ENCODE measurements around the gene CRYBG1. TPM values are rescaled to one million over a fixed set of nuclear protein-coding genes. Genes with fewer than 3 reads are reported as not detected.
A peak's percentile ranks its signal among the peaks of the same experiment; 100 is the strongest.
"Not testable (repeated sequence)": the region's sequence is repeated elsewhere in the genome, so short reads cannot be mapped to it uniquely, and the experiment has no call there.

CRYBG1 gene
- total RNA-seq, 2 donors from 2014 or later: 61.0 to 62.4 TPM

DNA sequence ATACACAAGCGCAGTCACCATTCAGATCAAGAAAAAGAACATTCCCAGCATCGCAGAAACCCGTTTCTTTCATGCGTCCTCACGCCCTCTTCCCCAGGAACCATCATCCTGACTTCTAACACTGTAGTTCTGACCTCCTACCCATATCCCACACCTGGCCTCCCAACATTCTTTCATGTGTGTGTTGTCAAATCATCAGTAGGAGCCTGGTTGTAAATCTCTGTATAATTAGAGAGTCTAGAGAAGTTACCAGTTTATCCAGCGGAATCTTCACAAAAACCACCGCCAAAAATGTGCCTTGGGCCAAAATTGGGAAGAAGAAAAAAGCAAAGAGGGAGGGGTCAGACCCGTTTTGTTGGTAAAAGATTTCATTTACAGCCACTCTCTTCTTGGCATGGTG is 177.1 kb downstream of the CRYBG1 start:
- peaks cover 54% of the 10 kb centered on the region for H3K4me1 Mint-ChIP-seq
- peak overlapping the region; percentile 73 for H3K4me3 Mint-ChIP-seq
- peaks cover 17% of the 10 kb centered on the region for H3K36me3 Mint-ChIP-seq (ENCODE audit: low read depth)
- H3K27me3 Mint-ChIP-seq: no peaks in the 10 kb centered on the region
- DNase-seq (no peak), ATAC-seq (no peak)
- peak overlapping the region; percentile 93 for H3K27ac Mint-ChIP-seq
- H3K9me3 ChIP-seq (ENCODE audit: control insufficient read depth, low read length, poor library complexity, severe bottlenecking): no peaks in the 10 kb centered on the region

DNA sequence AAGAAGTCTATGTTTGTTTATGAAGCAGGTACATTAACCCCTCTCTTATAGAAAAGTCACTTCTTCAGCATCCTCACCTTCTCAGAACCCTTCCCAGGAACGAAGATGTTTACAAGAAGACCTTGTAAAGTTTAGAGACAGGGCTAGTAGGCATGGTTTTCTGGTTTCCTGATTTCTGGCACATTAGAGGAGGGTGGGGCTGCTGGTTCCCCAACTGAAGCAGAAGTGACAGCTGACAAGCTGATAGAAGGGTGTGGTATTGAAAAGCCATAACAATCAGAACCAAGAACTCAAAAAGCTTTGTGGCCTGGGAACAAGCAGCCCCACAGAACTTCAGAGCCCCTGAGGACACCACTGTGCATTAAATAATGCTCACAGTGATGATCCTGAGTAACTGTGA is 177.6 kb downstream of the CRYBG1 start:
- Mint-ChIP-seq H3K4me3 (peak overlapping the region; percentile 73), H3K4me1 (peaks cover 50% of the 10 kb centered on the region), H3K36me3 (ENCODE audit: low read depth) (peaks cover 14% of the 10 kb centered on the region), H3K27me3 (no peaks in the 10 kb centered on the region), H3K27ac (peak overlapping the region; percentile 93)
- no peak for DNase-seq
- ATAC-seq: peak; percentile 55
- H3K9me3 ChIP-seq (ENCODE audit: control insufficient read depth, low read length, poor library complexity, severe bottlenecking): no peaks in the 10 kb centered on the region

DNA sequence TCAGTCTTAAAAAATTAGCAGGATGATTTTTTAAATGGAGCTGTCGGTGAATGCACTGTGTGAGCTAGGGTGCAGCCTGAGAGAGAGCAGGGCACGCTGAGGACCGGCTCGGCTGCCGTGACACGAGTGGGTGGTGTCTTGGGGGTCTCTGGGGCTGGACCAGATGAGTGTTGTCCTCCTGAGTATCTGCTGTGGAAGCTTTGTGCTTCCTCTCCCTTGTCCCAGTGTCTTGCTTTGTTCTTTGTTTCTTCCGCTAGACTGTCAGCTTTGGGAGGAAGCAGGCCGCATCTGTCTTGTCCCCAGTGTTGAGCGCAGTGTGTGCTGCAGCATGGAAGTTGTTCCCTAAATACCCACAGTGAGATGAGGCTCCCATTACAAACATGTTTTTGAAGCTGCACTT is 179.4 kb downstream of the CRYBG1 start:
- Mint-ChIP-seq H3K27ac (peak overlapping the region; percentile 93), H3K27me3 (no peaks in the 10 kb centered on the region), H3K4me1 (peaks cover 40% of the 10 kb centered on the region), H3K4me3 (no peak overlapping the region), H3K36me3 (ENCODE audit: low read depth) (peaks cover 9% of the 10 kb centered on the region)
- ATAC-seq (no peak), DNase-seq (no peak)
- no peaks in the 10 kb centered on the region for H3K9me3 ChIP-seq (ENCODE audit: control insufficient read depth, low read length, poor library complexity, severe bottlenecking)

DNA sequence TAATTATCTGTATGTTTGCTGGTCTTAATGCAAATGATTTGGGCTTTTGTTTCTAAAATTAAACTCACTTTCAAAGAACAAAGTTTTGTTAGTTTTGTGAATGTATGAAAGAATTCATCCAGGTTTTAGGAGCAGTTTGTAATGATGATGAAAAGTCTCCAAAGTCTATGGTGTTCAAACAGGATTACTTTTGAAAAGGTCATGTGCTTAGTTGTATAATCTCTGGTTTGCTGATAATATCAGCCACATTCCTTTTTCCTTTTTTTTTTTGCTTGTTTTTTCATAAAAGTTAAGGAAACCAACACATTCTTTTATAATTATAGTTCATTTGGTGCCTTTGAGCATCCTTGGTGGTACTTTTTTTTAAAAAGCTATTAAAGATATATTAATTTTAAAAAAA is 179.9 kb downstream of the CRYBG1 start:
- peak overlapping the region; percentile 93 for H3K27ac Mint-ChIP-seq
- no peak for DNase-seq
- H3K36me3 Mint-ChIP-seq (ENCODE audit: low read depth): peaks cover 10% of the 10 kb centered on the region
- no peak overlapping the region for H3K4me3 Mint-ChIP-seq
- no peaks in the 10 kb centered on the region for H3K9me3 ChIP-seq (ENCODE audit: control insufficient read depth, low read length, poor library complexity, severe bottlenecking)
- no peak for ATAC-seq
- no peaks in the 10 kb centered on the region for H3K27me3 Mint-ChIP-seq
- peaks cover 36% of the 10 kb centered on the region for H3K4me1 Mint-ChIP-seq

DNA sequence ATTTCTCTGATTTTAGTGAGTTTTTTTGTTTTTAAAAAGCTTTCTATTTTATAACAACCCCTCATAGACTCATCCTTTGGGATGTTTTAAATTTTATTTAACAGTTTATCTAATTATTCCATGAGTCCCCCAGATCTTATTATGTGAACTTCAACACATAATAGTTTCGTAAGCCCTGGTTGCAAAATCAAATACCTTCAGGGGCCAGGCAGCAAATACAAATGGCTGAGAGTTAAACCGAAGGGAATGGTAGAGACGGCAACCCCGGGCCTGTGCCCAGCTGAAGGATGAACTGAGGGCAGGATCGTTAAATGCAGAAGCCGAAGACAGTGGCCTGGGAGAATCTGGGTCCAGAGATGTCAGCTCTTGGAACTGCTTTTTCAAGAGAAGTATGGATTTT is 180.4 kb downstream of the CRYBG1 start:
- Mint-ChIP-seq H3K4me1 (peaks cover 37% of the 10 kb centered on the region), H3K36me3 (ENCODE audit: low read depth) (peaks cover 10% of the 10 kb centered on the region), H3K27ac (no peak overlapping the region), H3K27me3 (no peaks in the 10 kb centered on the region), H3K4me3 (no peak overlapping the region)
- H3K9me3 ChIP-seq (ENCODE audit: control insufficient read depth, low read length, poor library complexity, severe bottlenecking): no peaks in the 10 kb centered on the region
- no peak for ATAC-seq
- DNase-seq: no peak

DNA sequence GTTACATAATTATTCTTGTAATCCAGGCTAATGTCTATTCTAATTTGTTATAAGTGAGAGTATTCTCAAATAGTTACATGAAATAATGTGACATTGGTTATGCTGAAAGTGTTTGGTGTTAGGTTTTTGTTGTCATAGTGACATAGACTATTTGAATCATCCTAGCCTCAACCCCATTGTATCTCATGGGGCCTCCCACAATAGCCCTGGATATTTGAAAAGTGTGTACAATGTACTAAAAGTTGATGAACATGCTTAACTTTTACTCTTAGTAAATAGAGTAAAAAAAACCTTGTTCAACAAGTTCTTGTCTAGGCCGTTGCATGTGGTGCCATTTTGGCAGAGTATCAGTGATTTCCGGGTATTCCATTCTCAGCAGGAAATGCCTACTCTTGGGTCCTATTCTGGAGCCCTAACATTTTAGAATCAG is 185.8 kb downstream of the CRYBG1 start:
- H3K9me3 ChIP-seq (ENCODE audit: control insufficient read depth, low read length, poor library complexity, severe bottlenecking): no peaks in the 10 kb centered on the region
- Mint-ChIP-seq H3K4me1 (peaks cover 27% of the 10 kb centered on the region), H3K36me3 (ENCODE audit: low read depth) (peaks cover 4% of the 10 kb centered on the region), H3K27me3 (no peaks in the 10 kb centered on the region), H3K4me3 (peak overlapping the region; percentile 19), H3K27ac (peak overlapping the region; percentile 89)
- ATAC-seq (peak; percentile 55), DNase-seq (no peak)

DNA sequence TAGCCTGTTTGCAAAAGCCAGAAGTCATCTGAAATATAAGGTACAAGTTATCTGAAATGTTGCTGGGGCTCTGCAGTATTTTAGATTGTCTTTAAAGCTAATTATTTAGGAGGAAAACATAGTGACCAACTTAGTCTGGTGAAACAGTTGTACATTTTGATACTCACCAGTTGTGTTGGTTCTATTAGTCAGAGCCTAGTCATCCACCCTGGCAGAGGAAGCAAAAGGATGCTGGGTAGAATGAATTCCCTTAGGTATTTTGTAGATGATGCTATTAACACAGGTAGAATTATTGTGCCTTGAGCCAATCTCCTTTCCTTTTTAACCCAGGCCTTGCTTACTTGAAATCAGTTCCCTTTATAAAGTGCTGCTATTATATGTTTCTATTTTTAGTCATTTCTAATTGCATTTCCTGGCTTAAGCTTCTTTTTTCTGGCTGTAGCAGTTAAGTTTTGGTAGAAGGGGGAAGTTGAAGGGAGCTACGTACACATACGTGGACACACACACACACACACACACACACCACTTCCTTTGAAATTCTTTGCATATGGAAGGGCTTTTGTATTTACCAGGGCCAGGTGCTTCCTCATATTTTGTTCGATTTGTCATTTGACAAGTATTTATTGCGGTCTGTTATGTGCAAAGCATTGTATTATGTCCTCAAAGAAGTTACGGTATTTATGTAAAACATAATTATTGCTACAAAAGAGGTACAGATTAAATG is 186.3 kb downstream of the CRYBG1 start:
- Mint-ChIP-seq H3K4me1 (peaks cover 27% of the 10 kb centered on the region), H3K36me3 (ENCODE audit: low read depth) (peaks cover 4% of the 10 kb centered on the region), H3K4me3 (peak overlapping the region; percentile 71), H3K27ac (peak overlapping the region; percentile 89), H3K27me3 (no peaks in the 10 kb centered on the region)
- no peaks in the 10 kb centered on the region for H3K9me3 ChIP-seq (ENCODE audit: control insufficient read depth, low read length, poor library complexity, severe bottlenecking)
- DNase-seq (no peak), ATAC-seq (peak; percentile 64)

DNA sequence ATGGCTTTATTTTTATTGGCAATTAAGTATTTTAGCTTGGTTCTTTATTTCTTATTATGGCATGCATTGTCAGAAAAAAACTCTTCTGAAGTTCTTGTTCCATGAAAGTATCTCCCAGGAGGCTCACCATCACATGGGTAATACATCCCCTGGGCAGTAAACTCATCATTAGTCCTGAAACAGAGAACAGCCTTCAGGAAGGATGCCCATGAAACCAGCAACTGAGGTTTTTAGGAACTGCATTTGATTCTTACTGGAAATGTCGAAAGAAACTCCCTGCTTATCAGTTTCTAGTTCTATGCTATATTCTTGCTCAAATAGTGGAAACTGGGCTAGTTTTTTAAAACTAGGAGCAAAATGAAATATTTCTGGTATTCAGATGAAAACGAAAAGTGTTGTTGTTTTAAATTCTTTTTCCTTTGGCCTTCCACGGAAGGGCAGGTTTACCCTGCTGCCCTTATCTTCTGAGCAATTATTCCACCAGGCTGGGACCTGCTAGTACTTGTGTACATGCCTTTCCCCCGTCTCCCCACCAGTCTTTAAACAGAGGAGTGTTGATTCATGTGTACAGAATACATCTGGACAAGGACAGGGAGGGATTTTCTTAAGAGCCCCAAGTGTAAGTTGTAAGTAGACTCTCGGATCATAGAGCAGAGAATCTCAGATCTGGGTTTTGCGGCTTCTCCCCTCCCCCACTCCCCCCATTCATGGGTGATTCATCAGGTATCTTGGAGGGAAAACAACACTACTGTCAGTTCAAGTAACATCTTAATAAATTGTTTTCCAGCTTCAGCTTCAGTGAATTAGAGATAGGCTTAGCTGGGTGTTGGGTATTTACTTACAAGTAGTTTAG is 187.3 kb downstream of the CRYBG1 start:
- no peaks in the 10 kb centered on the region for H3K27me3 Mint-ChIP-seq
- H3K9me3 ChIP-seq (ENCODE audit: control insufficient read depth, low read length, poor library complexity, severe bottlenecking): no peaks in the 10 kb centered on the region
- H3K27ac Mint-ChIP-seq: peak overlapping the region; percentile 89
- peaks cover 4% of the 10 kb centered on the region for H3K36me3 Mint-ChIP-seq (ENCODE audit: low read depth)
- H3K4me1 Mint-ChIP-seq: peaks cover 27% of the 10 kb centered on the region
- peak; percentile 32 for ATAC-seq
- no peak for DNase-seq
- H3K4me3 Mint-ChIP-seq: no peak overlapping the region

DNA sequence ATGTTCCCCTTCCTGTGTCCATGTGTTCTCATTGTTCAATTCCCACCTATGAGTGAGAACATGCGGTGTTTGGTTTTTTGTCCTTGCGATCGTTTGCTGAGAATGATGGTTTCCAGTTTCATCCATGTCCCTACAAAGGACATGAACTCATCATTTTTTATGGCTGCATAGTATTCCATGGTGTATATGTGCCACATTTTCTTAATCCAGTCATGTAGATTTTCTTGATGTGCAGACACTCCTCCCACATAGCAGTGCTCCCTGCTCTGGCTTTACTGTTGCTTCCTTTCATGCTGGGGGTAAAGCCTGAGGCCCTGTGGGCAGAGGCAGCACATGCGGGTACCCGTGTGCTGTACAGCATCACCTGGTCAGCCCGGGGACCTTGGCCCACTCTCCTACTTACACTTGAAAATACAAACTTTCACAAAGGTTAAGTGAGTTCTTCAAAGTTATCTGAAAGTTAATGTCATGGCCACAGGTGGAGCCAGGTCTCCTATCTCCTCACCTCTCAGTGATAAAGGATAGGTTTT is 188.5 kb downstream of the CRYBG1 start:
- H3K36me3 Mint-ChIP-seq (ENCODE audit: low read depth); H3K27me3 Mint-ChIP-seq; H3K9me3 ChIP-seq (ENCODE audit: control insufficient read depth, low read length, poor library complexity, severe bottlenecking); H3K4me3 Mint-ChIP-seq; ATAC-seq; DNase-seq: not testable (repeated sequence)
- H3K4me1 Mint-ChIP-seq: peaks cover 28% of the 10 kb centered on the region
- peak overlapping the region; percentile 56 for H3K27ac Mint-ChIP-seq

DNA sequence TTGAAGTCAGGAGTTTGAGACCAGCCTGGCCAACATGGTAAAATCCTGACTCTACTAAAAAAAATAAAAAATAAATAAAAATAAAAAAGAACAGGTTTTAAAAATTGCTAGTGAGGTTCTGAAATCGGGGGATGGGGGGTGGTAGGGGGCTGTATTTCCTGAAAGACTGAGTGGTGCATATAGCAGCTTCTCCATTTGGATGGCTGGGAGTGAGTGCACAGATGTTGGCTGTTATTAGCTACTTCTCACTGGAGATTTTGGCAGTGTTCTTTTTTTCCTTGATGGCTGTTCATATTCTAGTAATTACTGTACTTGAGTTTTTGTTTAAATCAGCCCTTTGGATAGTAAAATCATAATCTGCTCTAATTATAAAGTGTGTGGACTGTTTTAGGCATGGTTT is 189.0 kb downstream of the CRYBG1 start:
- Mint-ChIP-seq H3K36me3 (ENCODE audit: low read depth) (peaks cover 4% of the 10 kb centered on the region), H3K4me1 (peaks cover 25% of the 10 kb centered on the region), H3K27me3 (no peaks in the 10 kb centered on the region), H3K27ac (peak overlapping the region; percentile 56), H3K4me3 (no peak overlapping the region)
- DNase-seq (no peak), ATAC-seq (no peak)
- H3K9me3 ChIP-seq (ENCODE audit: control insufficient read depth, low read length, poor library complexity, severe bottlenecking): no peaks in the 10 kb centered on the region

DNA sequence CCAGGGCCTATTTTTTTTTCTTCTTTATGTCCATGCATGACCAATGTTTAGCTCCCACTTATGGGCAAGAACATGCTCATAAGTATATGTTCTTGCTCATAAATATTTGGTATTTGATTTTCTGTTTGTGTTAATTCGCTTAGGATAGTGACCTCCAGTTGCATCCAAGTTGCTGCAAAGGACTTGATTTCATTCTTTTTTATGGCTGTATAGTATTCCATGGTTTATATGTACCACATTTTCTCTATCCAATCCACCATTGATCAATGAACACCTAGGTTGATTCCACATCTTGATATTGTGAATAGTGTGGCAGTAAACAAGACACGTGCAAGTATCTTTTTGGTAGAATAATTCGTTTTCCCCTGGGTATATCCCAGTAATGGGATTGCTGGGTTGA is 190.6 kb downstream of the CRYBG1 start:
- H3K4me3 Mint-ChIP-seq: no peak overlapping the region
- ATAC-seq (no peak), DNase-seq (no peak)
- peaks cover 23% of the 10 kb centered on the region for H3K4me1 Mint-ChIP-seq
- peak overlapping the region; percentile 91 for H3K27ac Mint-ChIP-seq
- no peaks in the 10 kb centered on the region for H3K9me3 ChIP-seq (ENCODE audit: control insufficient read depth, low read length, poor library complexity, severe bottlenecking)
- no peaks in the 10 kb centered on the region for H3K27me3 Mint-ChIP-seq
- peaks cover 5% of the 10 kb centered on the region for H3K36me3 Mint-ChIP-seq (ENCODE audit: low read depth)

DNA sequence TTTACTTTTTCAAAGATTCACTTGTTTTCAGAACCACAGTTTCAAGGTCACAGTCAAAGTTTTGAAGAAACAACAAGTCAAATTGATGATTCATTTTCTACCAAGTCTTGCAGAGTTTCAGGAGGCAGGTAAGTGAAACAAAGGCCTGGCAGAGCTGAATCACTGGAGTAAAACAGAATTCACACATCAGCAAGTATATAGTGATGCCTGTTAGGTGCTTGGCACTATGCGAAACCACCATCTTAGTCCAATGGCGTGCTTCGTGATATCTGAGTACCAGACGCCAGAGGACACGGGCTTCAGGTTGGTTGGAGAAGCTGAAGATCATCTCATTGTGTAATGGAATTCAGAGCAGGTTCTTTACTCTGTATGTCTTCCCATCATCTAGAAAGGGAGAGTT is 192.9 kb downstream of the CRYBG1 start:
- no peak for DNase-seq
- H3K27me3 Mint-ChIP-seq: no peaks in the 10 kb centered on the region
- no peaks in the 10 kb centered on the region for H3K9me3 ChIP-seq (ENCODE audit: control insufficient read depth, low read length, poor library complexity, severe bottlenecking)
- no peak for ATAC-seq
- peaks cover 5% of the 10 kb centered on the region for H3K36me3 Mint-ChIP-seq (ENCODE audit: low read depth)
- peak overlapping the region; percentile 91 for H3K27ac Mint-ChIP-seq
- H3K4me3 Mint-ChIP-seq: no peak overlapping the region
- H3K4me1 Mint-ChIP-seq: peaks cover 12% of the 10 kb centered on the region

DNA sequence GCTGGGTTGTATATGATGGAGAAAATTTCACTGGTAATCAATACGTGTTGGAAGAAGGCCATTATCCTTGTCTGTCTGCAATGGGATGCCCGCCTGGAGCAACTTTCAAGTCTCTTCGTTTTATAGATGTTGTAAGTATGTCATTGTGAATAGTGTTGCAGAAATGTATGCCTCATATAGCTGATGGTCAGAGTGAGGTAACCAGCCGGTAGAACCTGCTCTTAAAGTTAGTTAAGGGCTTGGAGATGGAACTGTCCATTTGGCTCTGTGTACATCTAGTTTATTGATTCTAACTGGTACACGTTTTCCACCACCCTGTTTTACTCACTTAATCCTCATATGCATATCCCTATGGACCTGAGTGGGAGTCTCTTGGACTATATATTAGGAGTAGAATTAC is 195.2 kb downstream of the CRYBG1 start:
- H3K9me3 ChIP-seq (ENCODE audit: control insufficient read depth, low read length, poor library complexity, severe bottlenecking): no peaks in the 10 kb centered on the region
- ATAC-seq: peak; percentile 14
- peak overlapping the region; percentile 84 for H3K27ac Mint-ChIP-seq
- H3K36me3 Mint-ChIP-seq (ENCODE audit: low read depth): peaks cover 5% of the 10 kb centered on the region
- H3K4me1 Mint-ChIP-seq: peaks cover 8% of the 10 kb centered on the region
- no peak for DNase-seq
- H3K27me3 Mint-ChIP-seq: no peaks in the 10 kb centered on the region
- H3K4me3 Mint-ChIP-seq: no peak overlapping the region
